ENCODE data around the gene THSD7B.

Gene THSD7B

GRCh38 chr2:137715731-137716191, 950.4 kb downstream of the THSD7B start:
- DNase-seq, result no peak

- DNase-seq, result no peak
These were observed 953.4 kb downstream of the THSD7B start for GRCh38 chr2:137718786-137719185.

- DNase-seq, result no peak
These were observed 956.4 kb downstream of the THSD7B start for GRCh38 chr2:137721733-137722132.

- no peak for DNase-seq
These were observed 959.6 kb downstream of the THSD7B start for GRCh38 chr2:137724912-137725311.

All from suppressor macrophage treated with lipopolysaccharide for 4 hours (primary cell).